Stimulated activated naive B cell treated with anti-CD40 and anti-IgM and Interleukin-4, amounts not matched to agents 10 μg/mL and 1 μg/mL and 100 μg/mL, for 72 hours (primary cell): ENCODE results near the gene NAGA.

ENCODE experiments used
- ATAC-seq, 2 donors: fragments of 150-1000 bp; cut with Tn5 transposase; replicated peaks; 2 replicates each; pipeline ENCODE4 v1.10.0; 2021; ENCODE audit warnings: moderate library complexity in 1 of 2
- DNase-seq: peaks from one replicate; pipeline ENCODE4 v3.0.0; 2021
- H3K27ac Mint-ChIP-seq: one replicate; pipeline ENCODE4 v1.8.0; 2022; ENCODE audit warnings: mild to moderate bottlenecking, mixed read lengths
- H3K27me3 Mint-ChIP-seq, 2 donors: one replicate each; pipeline ENCODE4 v1.8.0; 2022; ENCODE audit warnings: mixed read lengths in 2 of 2
- H3K36me3 Mint-ChIP-seq, 2 donors: one replicate each; pipeline ENCODE4 v1.8.0; 2022; ENCODE audit warnings: mixed read lengths in 2 of 2, mild to moderate bottlenecking in 1 of 2
- H3K4me1 Mint-ChIP-seq, 2 donors: one replicate each; pipeline ENCODE4 v1.8.0; 2022; ENCODE audit warnings: mixed read lengths in 2 of 2, mild to moderate bottlenecking in 1 of 2
- H3K4me3 Mint-ChIP-seq, 2 donors: one replicate each; pipeline ENCODE4 v1.8.0; 2022; ENCODE audit warnings: mild to moderate bottlenecking in 2 of 2, mixed read lengths in 2 of 2, moderate library complexity in 1 of 2
- H3K9me3 Mint-ChIP-seq, 2 donors: one replicate each; pipeline ENCODE4 v1.8.0; 2022; ENCODE audit warnings: mixed read lengths in 2 of 2, mild to moderate bottlenecking in 1 of 2

Gene NAGA

GRCh38 chr22:42068291-42068690, 2.3 kb downstream of the NAGA start:
- DNase-seq = no peak
- H3K36me3 Mint-ChIP-seq = peaks cover 25 to 40% of the 10 kb centered on the region in 2 donors
- ATAC-seq = no peak
- no peaks in the 10 kb centered on the region for H3K27me3 Mint-ChIP-seq
- H3K27ac Mint-ChIP-seq = no peak overlapping the region
- H3K9me3 Mint-ChIP-seq = no peaks in the 10 kb centered on the region
- H3K4me3 Mint-ChIP-seq = no peak overlapping the region
- peaks cover 17 to 27% of the 10 kb centered on the region in 2 donors for H3K4me1 Mint-ChIP-seq

GRCh38 chr22:42067671-42068251, 2.9 kb downstream of the NAGA start:
- Mint-ChIP-seq H3K4me1 (peaks cover 19 to 27% of the 10 kb centered on the region in 2 donors), H3K9me3 (no peaks in the 10 kb centered on the region), H3K27ac (no peak overlapping the region), H3K27me3 (no peaks in the 10 kb centered on the region), H3K36me3 (peaks cover 30 to 45% of the 10 kb centered on the region in 2 donors), H3K4me3 (no peak overlapping the region)
- DNase-seq = no peak
- ATAC-seq = no peak

- no peaks in the 10 kb centered on the region for H3K9me3 Mint-ChIP-seq
- DNase-seq = no peak
- H3K36me3 Mint-ChIP-seq = peaks cover 34 to 50% of the 10 kb centered on the region in 2 donors
- no peak for ATAC-seq
- H3K4me1 Mint-ChIP-seq = peaks cover 16 to 27% of the 10 kb centered on the region in 2 donors
- H3K4me3 Mint-ChIP-seq = no peak overlapping the region
- no peaks in the 10 kb centered on the region for H3K27me3 Mint-ChIP-seq
- no peak overlapping the region for H3K27ac Mint-ChIP-seq
Observed at GRCh38 chr22:42066937-42067336, 3.7 kb downstream of the NAGA start.

- ATAC-seq = no peak
- Mint-ChIP-seq H3K27me3 (no peaks in the 10 kb centered on the region), H3K4me3 (no peak overlapping the region), H3K27ac (no peak overlapping the region), H3K4me1 (peaks cover 12 to 21% of the 10 kb centered on the region in 2 donors), H3K36me3 (peaks cover 35 to 51% of the 10 kb centered on the region in 2 donors), H3K9me3 (no peaks in the 10 kb centered on the region)
- no peak for DNase-seq
Observed at GRCh38 chr22:42066126-42066761, 4.4 kb downstream of the NAGA start.

GRCh38 chr22:42065438-42066125, 5.0 kb downstream of the NAGA start:
- H3K27ac Mint-ChIP-seq = no peak overlapping the region
- no peak for DNase-seq
- no peaks in the 10 kb centered on the region for H3K27me3 Mint-ChIP-seq
- peaks cover 7 to 14% of the 10 kb centered on the region in 2 donors for H3K4me1 Mint-ChIP-seq
- no peak for ATAC-seq
- H3K36me3 Mint-ChIP-seq = peaks cover 42 to 57% of the 10 kb centered on the region in 2 donors
- no peak overlapping the region for H3K4me3 Mint-ChIP-seq
- H3K9me3 Mint-ChIP-seq = no peaks in the 10 kb centered on the region

- Mint-ChIP-seq H3K4me1 (peaks cover 5 to 7% of the 10 kb centered on the region in 2 donors), H3K9me3 (no peaks in the 10 kb centered on the region), H3K4me3 (no peak overlapping the region), H3K27me3 (no peaks in the 10 kb centered on the region), H3K36me3 (peaks cover 47 to 64% of the 10 kb centered on the region in 2 donors), H3K27ac (no peak overlapping the region)
- ATAC-seq = no peak
- DNase-seq = no peak
Observed at GRCh38 chr22:42064629-42065028, 6.0 kb downstream of the NAGA start.

GRCh38 chr22:42062506-42063170, 8.0 kb downstream of the NAGA start:
- DNase-seq = no peak
- Mint-ChIP-seq H3K27me3 (no peaks in the 10 kb centered on the region), H3K9me3 (peaks cover 2 to 5% of the 10 kb centered on the region in 2 donors), H3K4me3 (no peak overlapping the region), H3K27ac (no peak overlapping the region), H3K4me1 (peaks cover 0 to 5% of the 10 kb centered on the region in 2 donors), H3K36me3 (peaks cover 54 to 71% of the 10 kb centered on the region in 2 donors)
- ATAC-seq = no peak

GRCh38 chr22:42061041-42061440, 9.6 kb downstream of the NAGA start:
- Mint-ChIP-seq H3K36me3 (peaks cover 53 to 66% of the 10 kb centered on the region in 2 donors), H3K27ac (no peak overlapping the region)

GRCh38 chr22:42060489-42060888, 10.1 kb downstream of the NAGA start:
- no peak for DNase-seq

More at GRCh38 chr22:42061041-42061440, 9.6 kb downstream of the NAGA start:
- Mint-ChIP-seq H3K9me3 (peaks cover 8 to 16% of the 10 kb centered on the region in 2 donors), H3K4me1 (peaks cover 0 to 5% of the 10 kb centered on the region in 2 donors), H3K4me3 (no peak overlapping the region), H3K27me3 (no peaks in the 10 kb centered on the region)
- ATAC-seq (no peak), DNase-seq (no peak)

GRCh38 chr22:42056757-42057511, 13.7 kb downstream of the NAGA start:
- no peak for DNase-seq
- Mint-ChIP-seq H3K4me1 (peaks cover 8 to 12% of the 10 kb centered on the region in 2 donors), H3K27ac (no peak overlapping the region), H3K4me3 (no peak overlapping the region), H3K36me3 (peaks cover 35 to 39% of the 10 kb centered on the region in 2 donors), H3K27me3 (no peaks in the 10 kb centered on the region), H3K9me3 (peaks cover 8 to 16% of the 10 kb centered on the region in 2 donors)
- ATAC-seq = no peak

More at GRCh38 chr22:42060489-42060888, 10.1 kb downstream of the NAGA start:
- no peak overlapping the region for H3K27ac Mint-ChIP-seq
- H3K4me1 Mint-ChIP-seq = peaks cover 0 to 2% of the 10 kb centered on the region in 2 donors
- no peak for ATAC-seq
- H3K36me3 Mint-ChIP-seq = peaks cover 50 to 63% of the 10 kb centered on the region in 2 donors
- H3K4me3 Mint-ChIP-seq = no peak overlapping the region
- peaks cover 8 to 16% of the 10 kb centered on the region in 2 donors for H3K9me3 Mint-ChIP-seq
- H3K27me3 Mint-ChIP-seq = no peaks in the 10 kb centered on the region

GRCh38 chr22:42052765-42053164, 17.8 kb downstream of the NAGA start:
- peaks cover 6 to 9% of the 10 kb centered on the region in 2 donors for H3K36me3 Mint-ChIP-seq
- H3K4me3 Mint-ChIP-seq = no peak overlapping the region
- peaks cover 8 to 12% of the 10 kb centered on the region in 2 donors for H3K4me1 Mint-ChIP-seq
- no peaks in the 10 kb centered on the region for H3K27me3 Mint-ChIP-seq
- peaks cover 6 to 11% of the 10 kb centered on the region in 2 donors for H3K9me3 Mint-ChIP-seq
- peak overlapping the region; percentile 48 for H3K27ac Mint-ChIP-seq
- ATAC-seq (peak; percentile 56 to 68), DNase-seq (no peak)

GRCh38 chr22:42050641-42051180, 19.9 kb downstream of the NAGA start:
- DNase-seq (no peak), ATAC-seq (no peak)
- Mint-ChIP-seq H3K9me3 (no peaks in the 10 kb centered on the region), H3K4me3 (no peak overlapping the region), H3K27me3 (no peaks in the 10 kb centered on the region), H3K4me1 (peaks cover 8 to 12% of the 10 kb centered on the region in 2 donors), H3K27ac (no peak overlapping the region), H3K36me3 (no peaks in the 10 kb centered on the region)

GRCh38 chr22:42041784-42042183, 28.8 kb downstream of the NAGA start:
- ATAC-seq = no peak
- Mint-ChIP-seq H3K27ac (no peak overlapping the region), H3K27me3 (no peaks in the 10 kb centered on the region), H3K4me1 (peaks cover 8 to 10% of the 10 kb centered on the region in 2 donors), H3K9me3 (peaks cover 7 to 12% of the 10 kb centered on the region in 2 donors), H3K36me3 (peaks cover 17 to 24% of the 10 kb centered on the region in 2 donors), H3K4me3 (no peak overlapping the region)
- DNase-seq = no peak
